Choroid plexus epithelial cell (primary cell): ENCODE results near the gene MAP3K20.

Experiments used
- DNase-seq: peaks from one replicate; pipeline ENCODE4 v3.0.0-alpha.2; 2010; ENCODE audit warnings: low read depth
- H3K4me3 ChIP-seq: 2 replicates; pipeline ENCODE4 v1.5.1; 2011; ENCODE audit warnings: low read depth, mild to moderate bottlenecking, control low read depth, low read length, moderate library complexity
- TF ChIP-seq, protein P1 (sequence below): conservative IDR thresholded peaks from 2 replicates; pipeline ENCODE4 v1.5.1; 2011; ENCODE audit warnings: low read depth, mild to moderate bottlenecking, control low read depth, inconsistent platforms, low read length, moderate library complexity

The MAP3K20 gene

DNA sequence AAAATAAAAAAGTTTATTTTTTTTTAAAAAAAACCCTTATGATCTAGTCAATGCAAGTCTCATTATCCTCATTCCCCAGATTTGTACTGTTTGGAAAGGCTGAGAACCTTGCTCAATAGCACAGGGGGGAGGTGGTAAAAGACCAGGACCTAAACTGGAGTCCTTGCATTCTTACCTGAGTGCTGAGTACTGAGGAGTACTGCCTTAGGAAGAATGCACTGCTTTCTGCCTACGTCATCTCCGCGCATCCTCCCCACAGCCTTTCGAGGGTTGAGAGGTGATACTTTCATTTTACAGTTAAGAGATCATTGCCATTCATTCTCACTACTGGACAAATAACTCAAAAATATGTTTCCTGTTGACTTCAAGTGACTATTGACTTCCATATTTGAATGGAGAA, 73.8 kb downstream of the MAP3K20 start:
- DNase-seq: peak; percentile 26
- TF ChIP-seq, protein P1, sequence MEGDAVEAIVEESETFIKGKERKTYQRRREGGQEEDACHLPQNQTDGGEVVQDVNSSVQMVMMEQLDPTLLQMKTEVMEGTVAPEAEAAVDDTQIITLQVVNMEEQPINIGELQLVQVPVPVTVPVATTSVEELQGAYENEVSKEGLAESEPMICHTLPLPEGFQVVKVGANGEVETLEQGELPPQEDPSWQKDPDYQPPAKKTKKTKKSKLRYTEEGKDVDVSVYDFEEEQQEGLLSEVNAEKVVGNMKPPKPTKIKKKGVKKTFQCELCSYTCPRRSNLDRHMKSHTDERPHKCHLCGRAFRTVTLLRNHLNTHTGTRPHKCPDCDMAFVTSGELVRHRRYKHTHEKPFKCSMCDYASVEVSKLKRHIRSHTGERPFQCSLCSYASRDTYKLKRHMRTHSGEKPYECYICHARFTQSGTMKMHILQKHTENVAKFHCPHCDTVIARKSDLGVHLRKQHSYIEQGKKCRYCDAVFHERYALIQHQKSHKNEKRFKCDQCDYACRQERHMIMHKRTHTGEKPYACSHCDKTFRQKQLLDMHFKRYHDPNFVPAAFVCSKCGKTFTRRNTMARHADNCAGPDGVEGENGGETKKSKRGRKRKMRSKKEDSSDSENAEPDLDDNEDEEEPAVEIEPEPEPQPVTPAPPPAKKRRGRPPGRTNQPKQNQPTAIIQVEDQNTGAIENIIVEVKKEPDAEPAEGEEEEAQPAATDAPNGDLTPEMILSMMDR: no peak
- no peak overlapping the region for H3K4me3 ChIP-seq

DNA sequence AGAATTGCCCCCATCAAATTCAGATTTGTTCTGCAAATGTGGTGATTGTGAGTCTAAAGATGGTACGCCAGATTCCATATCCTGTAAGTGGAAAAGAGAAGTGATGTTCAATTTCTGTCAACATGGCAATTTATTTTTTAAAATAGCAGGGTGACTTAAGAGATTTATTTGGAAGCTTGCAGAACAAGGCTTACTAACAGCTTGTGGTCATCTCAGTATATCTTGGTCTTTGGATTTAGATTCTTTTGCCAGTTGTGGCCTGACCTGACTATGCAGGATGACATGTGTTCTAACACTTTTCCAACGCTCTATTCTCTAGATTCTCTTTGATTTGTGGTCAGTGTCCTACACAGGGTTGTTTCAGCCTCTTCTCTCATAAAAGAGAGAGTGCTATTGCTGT, 74.4 kb downstream of the MAP3K20 start:
- DNase-seq: peak; percentile 78
- H3K4me3 ChIP-seq: no peak overlapping the region
- TF ChIP-seq, protein P1: no peak

DNA sequence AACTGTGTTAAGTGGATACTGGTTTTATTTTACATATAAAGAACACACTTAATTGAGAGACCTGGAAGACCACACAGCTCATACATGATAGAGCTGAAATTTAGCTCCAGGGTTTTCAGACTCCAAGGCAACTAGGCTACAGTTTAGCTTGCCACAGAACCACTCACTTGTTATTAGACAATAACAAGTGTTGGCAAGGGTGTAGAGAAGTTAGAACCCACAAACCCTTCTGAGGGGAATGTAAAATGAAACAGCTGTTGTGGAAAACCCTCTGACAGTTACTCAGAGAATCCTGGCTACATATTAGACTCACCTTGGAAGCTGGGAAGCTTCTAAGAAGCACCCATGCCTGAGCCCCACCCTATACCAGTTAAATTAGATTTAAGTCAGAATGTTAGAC, 75.3 kb downstream of the MAP3K20 start:
- H3K4me3 ChIP-seq: no peak overlapping the region
- TF ChIP-seq, protein P1: no peak
- no peak for DNase-seq

DNA sequence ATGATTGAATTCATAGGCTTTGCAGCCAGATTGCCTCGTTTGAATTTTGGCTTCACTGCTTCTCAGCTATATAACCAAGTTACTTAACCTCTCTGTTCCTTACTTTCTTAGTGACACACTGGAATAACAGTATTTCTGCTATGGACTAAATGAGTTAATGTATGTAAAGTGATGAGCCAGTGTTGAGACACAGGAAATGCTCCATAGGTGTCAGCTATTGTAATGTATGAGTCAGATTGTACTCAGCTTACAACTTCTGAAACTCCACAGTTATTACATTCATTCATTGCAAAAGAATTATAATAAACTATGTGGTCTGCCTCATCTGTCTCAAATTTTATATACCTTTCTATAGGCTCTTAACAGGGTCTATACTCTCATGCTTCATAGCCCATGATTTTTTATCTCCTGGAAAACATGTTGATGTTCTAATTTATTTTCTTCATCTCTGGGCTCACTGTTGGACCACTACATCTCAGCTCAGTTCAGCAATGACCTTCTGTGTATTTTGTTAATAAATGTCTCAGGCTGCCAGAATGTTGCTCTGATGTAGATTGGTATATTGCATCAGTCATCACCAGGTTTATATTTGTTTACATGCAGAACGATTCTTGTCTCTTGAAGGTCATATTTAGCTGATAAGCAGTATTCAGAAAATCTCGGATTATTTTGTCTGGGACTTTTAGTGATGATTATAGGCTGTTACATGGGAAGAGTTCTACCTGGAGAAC, 76.2 kb downstream of the MAP3K20 start:
- no peak overlapping the region for H3K4me3 ChIP-seq
- TF ChIP-seq, protein P1: no peak
- DNase-seq: peak; percentile 73

DNA sequence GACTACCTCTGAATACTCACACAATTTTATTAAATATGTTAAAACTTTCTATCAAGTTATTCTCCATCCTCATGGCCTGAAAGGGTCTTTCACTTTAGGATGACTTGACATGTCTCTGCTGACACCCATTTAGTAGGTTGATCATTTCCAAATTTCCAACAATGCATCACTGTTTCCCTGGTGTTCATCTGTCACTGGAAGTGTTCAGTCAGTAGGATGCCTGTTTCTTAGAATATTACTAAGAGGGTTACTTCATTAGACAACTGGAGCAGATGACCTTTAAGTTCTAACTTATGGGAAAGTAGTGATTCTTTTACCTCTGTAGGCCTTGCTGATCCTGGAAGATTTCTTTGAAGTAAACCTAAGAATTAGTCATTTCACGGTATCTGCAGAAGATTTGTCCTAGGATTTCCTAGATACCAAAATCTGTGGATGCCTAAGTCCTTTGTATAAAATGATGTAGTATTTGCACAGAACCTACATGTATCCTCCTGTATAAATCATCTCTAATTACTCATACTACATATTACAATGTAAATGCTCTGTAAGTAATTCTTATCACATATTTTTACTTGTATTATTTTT, 77.7 kb downstream of the MAP3K20 start:
- no peak overlapping the region for H3K4me3 ChIP-seq
- TF ChIP-seq, protein P1: no peak
- no peak for DNase-seq

DNA sequence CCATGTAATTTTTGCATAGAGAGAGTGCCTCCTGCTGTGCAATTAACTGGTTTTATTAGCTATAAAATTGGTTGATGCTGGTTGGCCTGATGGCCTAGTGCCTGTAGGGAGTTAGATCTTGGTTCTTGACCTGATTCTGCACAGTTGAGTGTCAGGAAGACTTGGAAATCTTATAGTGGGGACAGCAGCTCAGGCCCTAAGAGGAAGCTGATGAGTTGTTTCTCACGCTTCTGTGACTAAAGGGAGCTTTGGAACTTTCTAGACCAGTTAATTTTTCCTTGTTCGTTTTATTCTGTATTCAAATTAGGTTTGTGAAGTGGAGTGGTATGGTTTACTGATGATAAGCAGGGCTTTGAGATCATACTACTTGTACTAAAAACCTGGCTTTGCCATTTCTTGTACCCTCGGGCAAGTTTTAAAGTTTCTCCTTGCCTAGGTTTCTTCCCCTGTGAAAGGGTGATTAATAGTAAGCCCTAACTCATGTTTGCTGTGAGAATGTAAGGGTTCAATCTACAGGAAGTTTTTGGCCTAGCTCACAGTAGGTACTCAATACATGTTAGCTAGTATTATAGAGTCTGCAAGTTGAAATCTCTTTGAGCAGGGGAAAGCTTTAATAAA, 82.1 kb downstream of the MAP3K20 start:
- DNase-seq: no peak
- H3K4me3 ChIP-seq: no peak overlapping the region
- TF ChIP-seq, protein P1: no peak
